ENCODE data around the gene FMN1. TPM values are rescaled to one million over a fixed set of nuclear protein-coding genes. Genes with fewer than 3 reads are reported as not detected.

The FMN1 gene
- total RNA-seq, 1 experiment from 2014 or later, result 3.9 TPM

GRCh38 chr15:33030315-33030714, 164.2 kb downstream of the FMN1 start:
- H3K4me3 ChIP-seq (ENCODE audit: low read depth in 2 of 2, low read length in 2 of 2), result no peak overlapping the region
- no TSS peak for BruUV-seq (replicated peaks)
- CTCF ChIA-PET, result no interaction called here
- H3K27ac ChIP-seq (ENCODE audit: low read length), result no peak overlapping the region
- no peaks in the 10 kb centered on the region for H3K9me3 ChIP-seq (ENCODE audit: control insufficient read depth, insufficient read depth, low read depth, low read length)
- no peaks in the 10 kb centered on the region for H3K27me3 ChIP-seq (ENCODE audit: control insufficient read depth, insufficient read depth, low read length)
- ATAC-seq, result no peak
- intact Hi-C loops (cut with micrococcal nuclease; ENCODE audit: unreplicated experiment), result loop anchor here (10.0 kb wide), 1 partner anchor 56 kb away; no protein-coding TSS in a partner anchor
- POLR2A ChIA-PET, result no interaction called here
- H3K4me1 ChIP-seq (ENCODE audit: control insufficient read depth, insufficient read depth, low read length), result no peaks in the 10 kb centered on the region
- DNase-seq (ENCODE audit: low read depth, low spot score), result no peak
- no peaks in the 10 kb centered on the region; the same call in 1 of the 2 replicates for H3K36me3 ChIP-seq (ENCODE audit: control insufficient read depth, insufficient read depth, low read length)
- in situ Hi-C loops (cut with HindIII; ENCODE audit: low pct_unique_long_range_greater_than_20kb, low sequenced_read_pairs), result no loop called here
- no peak for TF ChIP-seq REST (IDR thresholded peaks at IDR 0.05; ENCODE audit: insufficient read depth in 1 of 2, low read depth in 2 of 2, low read length in 1 of 2)
- TF ChIP-seq SIN3A (IDR thresholded peaks at IDR 0.05; ENCODE audit: borderline replicate concordance, insufficient read depth, low read depth, low read length), result no peak
- no peak for TF ChIP-seq POLR2AphosphoS5 (IDR thresholded peaks at IDR 0.05; ENCODE audit: low read depth, low read length)
- TF ChIP-seq, protein P1, sequence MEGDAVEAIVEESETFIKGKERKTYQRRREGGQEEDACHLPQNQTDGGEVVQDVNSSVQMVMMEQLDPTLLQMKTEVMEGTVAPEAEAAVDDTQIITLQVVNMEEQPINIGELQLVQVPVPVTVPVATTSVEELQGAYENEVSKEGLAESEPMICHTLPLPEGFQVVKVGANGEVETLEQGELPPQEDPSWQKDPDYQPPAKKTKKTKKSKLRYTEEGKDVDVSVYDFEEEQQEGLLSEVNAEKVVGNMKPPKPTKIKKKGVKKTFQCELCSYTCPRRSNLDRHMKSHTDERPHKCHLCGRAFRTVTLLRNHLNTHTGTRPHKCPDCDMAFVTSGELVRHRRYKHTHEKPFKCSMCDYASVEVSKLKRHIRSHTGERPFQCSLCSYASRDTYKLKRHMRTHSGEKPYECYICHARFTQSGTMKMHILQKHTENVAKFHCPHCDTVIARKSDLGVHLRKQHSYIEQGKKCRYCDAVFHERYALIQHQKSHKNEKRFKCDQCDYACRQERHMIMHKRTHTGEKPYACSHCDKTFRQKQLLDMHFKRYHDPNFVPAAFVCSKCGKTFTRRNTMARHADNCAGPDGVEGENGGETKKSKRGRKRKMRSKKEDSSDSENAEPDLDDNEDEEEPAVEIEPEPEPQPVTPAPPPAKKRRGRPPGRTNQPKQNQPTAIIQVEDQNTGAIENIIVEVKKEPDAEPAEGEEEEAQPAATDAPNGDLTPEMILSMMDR (IDR thresholded peaks at IDR 0.05), result no peak
- no peak for TF ChIP-seq TCF7L2 (IDR thresholded peaks at IDR 0.05; ENCODE audit: low read depth, low read length)

DNA sequence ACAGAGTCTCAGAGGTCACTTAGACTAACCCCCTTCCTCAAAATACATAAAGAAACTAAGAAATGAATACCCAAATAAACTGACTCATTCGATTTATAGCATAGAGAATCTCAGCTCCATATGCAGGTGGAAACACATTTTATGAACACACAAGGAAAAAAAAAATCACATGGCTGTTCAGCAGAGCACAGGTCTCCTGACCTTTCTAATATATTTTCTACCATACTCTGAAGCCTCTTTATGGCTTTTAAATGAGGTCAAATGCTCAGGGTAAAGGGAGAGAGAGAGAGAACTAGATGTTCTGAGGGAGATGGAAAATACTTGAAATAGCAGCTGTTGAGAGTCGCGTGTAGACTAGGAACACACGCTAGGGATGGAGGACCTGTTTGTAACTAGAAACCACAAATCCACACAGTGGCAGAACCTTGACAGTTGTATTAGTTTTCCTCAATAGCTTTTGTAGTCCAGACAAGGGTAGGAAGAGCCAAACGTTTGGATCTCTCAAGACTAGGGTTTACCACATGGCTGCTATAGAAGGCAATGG, 165.3 kb downstream of the FMN1 start:
- CTCF ChIA-PET, result no interaction called here
- intact Hi-C loops (cut with micrococcal nuclease; ENCODE audit: unreplicated experiment), result no loop called here
- H3K27ac ChIP-seq (ENCODE audit: low read length), result no peak overlapping the region

More for the DNA sequence above, 165.3 kb downstream of the FMN1 start:
- Histone ChIP-seq H3K36me3 (ENCODE audit: control insufficient read depth, insufficient read depth, low read length) (no peaks in the 10 kb centered on the region; the same call in 1 of the 2 replicates), H3K9me3 (ENCODE audit: control insufficient read depth, insufficient read depth, low read depth, low read length) (no peaks in the 10 kb centered on the region), H3K27me3 (ENCODE audit: control insufficient read depth, insufficient read depth, low read length) (no peaks in the 10 kb centered on the region), H3K4me1 (ENCODE audit: control insufficient read depth, insufficient read depth, low read length) (no peaks in the 10 kb centered on the region), H3K4me3 (ENCODE audit: low read depth in 2 of 2, low read length in 2 of 2) (no peak overlapping the region)
- no peak for TF ChIP-seq TCF7L2 (IDR thresholded peaks at IDR 0.05; ENCODE audit: low read depth, low read length)
- no peak for TF ChIP-seq REST (IDR thresholded peaks at IDR 0.05; ENCODE audit: insufficient read depth in 1 of 2, low read depth in 2 of 2, low read length in 1 of 2)
- TF ChIP-seq, protein P1 (IDR thresholded peaks at IDR 0.05), result no peak
- no peak for TF ChIP-seq SIN3A (IDR thresholded peaks at IDR 0.05; ENCODE audit: borderline replicate concordance, insufficient read depth, low read depth, low read length)
- no peak for TF ChIP-seq POLR2AphosphoS5 (IDR thresholded peaks at IDR 0.05; ENCODE audit: low read depth, low read length)
- POLR2A ChIA-PET, result no interaction called here
- in situ Hi-C loops (cut with HindIII; ENCODE audit: low pct_unique_long_range_greater_than_20kb, low sequenced_read_pairs), result no loop called here
- DNase-seq (ENCODE audit: low read depth, low spot score) (no peak), ATAC-seq (no peak)
- no TSS peak for BruUV-seq (replicated peaks)
